ENCODE results near the gene HS3ST4. TPM values are rescaled to one million over a fixed set of nuclear protein-coding genes. Genes with fewer than 3 reads are reported as not detected.

HS3ST4 gene
- total RNA-seq, 1 donor from 2014 or later, result 1.5 TPM

DNA sequence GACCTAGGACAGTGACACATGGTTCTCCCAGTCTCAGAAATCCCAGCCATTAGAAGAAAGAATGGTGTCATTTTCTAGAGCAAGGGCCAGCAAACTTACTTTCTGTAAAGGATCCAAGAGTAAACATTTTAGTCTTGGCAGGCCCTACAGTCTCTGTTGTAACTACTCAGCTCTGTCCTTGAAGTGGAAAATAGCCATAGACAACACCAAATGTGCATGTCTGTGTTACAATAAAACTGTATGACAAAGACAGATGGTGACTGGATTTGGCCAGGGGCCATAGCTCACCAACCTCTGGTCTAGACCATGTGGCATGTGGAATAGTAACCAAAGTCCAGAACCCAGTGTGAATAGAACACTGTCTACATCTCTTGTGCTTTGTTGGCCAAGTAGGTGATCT, 286.5 kb downstream of the HS3ST4 start:
- Histone ChIP-seq H3K27me3 (no peaks in the 10 kb centered on the region), H3K4me1 (no peaks in the 10 kb centered on the region), H3K4me3 (no peak overlapping the region), H3K9me3 (no peaks in the 10 kb centered on the region), H3K27ac (no peak overlapping the region), H3K36me3 (no peaks in the 10 kb centered on the region)
- no peak for TF ChIP-seq POLR2AphosphoS5 (IDR thresholded peaks at IDR 0.05; ENCODE audit: insufficient read depth in 1 of 2, low read depth in 1 of 2)
- no peak for TF ChIP-seq POLR2A (IDR thresholded peaks at IDR 0.05)
- no peak for TF ChIP-seq CTCF (IDR thresholded peaks at IDR 0.05)
- intact Hi-C loops (cut with DNase I), result no loop called here
- no peak for DNase-seq (ENCODE audit: extremely low spot score in 2 of 2)

DNA sequence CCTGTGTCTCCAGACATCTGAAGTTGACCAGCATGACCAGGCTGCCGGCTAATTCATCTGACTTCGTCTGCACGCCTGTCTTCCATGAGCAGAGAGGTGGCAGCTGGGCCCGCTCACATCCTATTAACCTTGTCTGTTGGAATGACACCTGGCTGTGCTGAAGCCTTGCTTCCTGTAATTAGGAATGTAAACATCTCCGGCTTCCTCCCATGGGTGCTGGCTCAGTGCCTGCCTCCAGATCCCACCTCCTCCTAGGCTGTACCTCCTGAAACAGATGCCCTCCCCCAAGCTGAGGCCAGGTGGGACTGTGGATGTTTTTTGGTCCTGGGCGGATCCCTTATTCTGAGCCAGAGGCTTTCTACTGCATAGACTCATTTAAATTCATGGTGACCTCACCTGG, 296.3 kb downstream of the HS3ST4 start:
- TF ChIP-seq POLR2A (IDR thresholded peaks at IDR 0.05) (no peak), POLR2AphosphoS5 (IDR thresholded peaks at IDR 0.05; ENCODE audit: insufficient read depth in 1 of 2, low read depth in 1 of 2) (no peak), CTCF (IDR thresholded peaks at IDR 0.05) (no peak)
- no peaks in the 10 kb centered on the region for H3K9me3 ChIP-seq
- intact Hi-C loops (cut with DNase I), result no loop called here

DNA sequence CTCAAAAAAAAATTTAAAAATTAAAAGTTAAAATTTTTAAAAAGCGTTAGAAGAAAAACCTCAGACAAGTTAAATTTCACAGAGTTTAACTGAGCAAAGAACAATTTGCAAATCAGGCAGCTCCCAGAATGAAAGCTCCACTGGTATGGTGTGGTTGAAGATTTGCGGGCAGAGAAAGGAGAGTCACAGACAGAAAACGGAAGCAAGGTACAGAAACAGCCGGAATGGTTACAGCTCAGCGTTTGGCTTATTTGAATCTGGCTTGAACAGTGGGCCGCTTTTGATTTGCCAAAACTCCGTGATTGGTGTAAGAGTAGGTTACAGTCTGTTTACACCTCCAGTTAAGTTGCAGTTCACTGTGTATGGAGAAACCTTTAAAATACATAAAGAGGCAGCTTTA, 297.1 kb downstream of the HS3ST4 start:
- no peak for TF ChIP-seq POLR2A (IDR thresholded peaks at IDR 0.05)
- TF ChIP-seq POLR2AphosphoS5 (IDR thresholded peaks at IDR 0.05; ENCODE audit: insufficient read depth in 1 of 2, low read depth in 1 of 2), result no peak
- no peak for TF ChIP-seq CTCF (IDR thresholded peaks at IDR 0.05)
- intact Hi-C loops (cut with DNase I), result no loop called here
- DNase-seq (ENCODE audit: extremely low spot score in 2 of 2), result no peak
- H3K9me3 ChIP-seq, result no peaks in the 10 kb centered on the region
- no peaks in the 10 kb centered on the region for H3K27me3 ChIP-seq
- no peaks in the 10 kb centered on the region for H3K36me3 ChIP-seq
- H3K27ac ChIP-seq, result no peak overlapping the region
- no peak overlapping the region for H3K4me3 ChIP-seq
- H3K4me1 ChIP-seq, result no peaks in the 10 kb centered on the region

More for the DNA sequence above, 296.3 kb downstream of the HS3ST4 start:
- H3K4me3 ChIP-seq, result no peak overlapping the region
- no peaks in the 10 kb centered on the region for H3K36me3 ChIP-seq
- H3K27ac ChIP-seq, result no peak overlapping the region
- no peaks in the 10 kb centered on the region for H3K4me1 ChIP-seq
- DNase-seq (ENCODE audit: extremely low spot score in 2 of 2), result no peak
- H3K27me3 ChIP-seq, result no peaks in the 10 kb centered on the region

- Histone ChIP-seq H3K36me3 (no peaks in the 10 kb centered on the region), H3K4me1 (no peaks in the 10 kb centered on the region), H3K4me3 (no peak overlapping the region), H3K9me3 (no peaks in the 10 kb centered on the region), H3K27ac (no peak overlapping the region), H3K27me3 (no peaks in the 10 kb centered on the region)
- DNase-seq (ENCODE audit: extremely low spot score in 2 of 2), result no peak
- TF ChIP-seq POLR2AphosphoS5 (IDR thresholded peaks at IDR 0.05; ENCODE audit: insufficient read depth in 1 of 2, low read depth in 1 of 2) (no peak), POLR2A (IDR thresholded peaks at IDR 0.05) (no peak), CTCF (IDR thresholded peaks at IDR 0.05) (no peak)
- intact Hi-C loops (cut with DNase I), result no loop called here
Measured at GRCh38 chr16:25996052-25996451, 304.3 kb downstream of the HS3ST4 start.

GRCh38 chr16:26005336-26005735, 313.6 kb downstream of the HS3ST4 start:
- Histone ChIP-seq H3K36me3 (no peaks in the 10 kb centered on the region), H3K27ac (no peak overlapping the region), H3K4me3 (no peak overlapping the region), H3K9me3 (no peaks in the 10 kb centered on the region), H3K4me1 (no peaks in the 10 kb centered on the region), H3K27me3 (no peaks in the 10 kb centered on the region)
- TF ChIP-seq CTCF (IDR thresholded peaks at IDR 0.05), result no peak
- TF ChIP-seq POLR2A (IDR thresholded peaks at IDR 0.05), result no peak
- TF ChIP-seq POLR2AphosphoS5 (IDR thresholded peaks at IDR 0.05; ENCODE audit: insufficient read depth in 1 of 2, low read depth in 1 of 2), result no peak
- intact Hi-C loops (cut with DNase I), result no loop called here
- no peak for DNase-seq (ENCODE audit: extremely low spot score in 2 of 2)

Measured in vagina (tissue), 2 donors.